ENCODE results near the gene RTN3. TPM values are rescaled to one million over a fixed set of nuclear protein-coding genes. Genes with fewer than 3 reads are reported as not detected.
A peak's percentile ranks its signal among the peaks of the same experiment; 100 is the strongest.

RTN3 gene
- total RNA-seq, 1 experiment from 2014 or later: 275 TPM

DNA sequence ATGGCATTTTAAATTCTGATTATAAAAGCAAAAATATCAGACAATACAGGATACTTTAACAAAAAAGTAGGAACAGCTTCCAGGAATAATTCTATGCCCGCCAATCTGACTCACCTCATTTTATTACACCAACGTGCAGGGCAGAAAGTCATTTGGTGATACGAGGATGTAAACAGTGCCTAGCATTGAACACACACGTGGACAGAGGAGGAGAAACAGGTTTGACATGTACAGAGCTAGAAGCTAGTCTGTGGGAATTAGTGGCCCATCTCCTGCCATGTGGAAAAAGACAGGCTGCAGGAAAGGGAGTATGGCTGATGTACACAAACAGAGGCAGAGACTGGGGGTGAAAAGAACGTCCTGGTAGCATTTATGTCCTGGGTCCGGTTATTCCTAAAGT lies 123.0 kb downstream of the RTN3 start:
- Histone ChIP-seq H3K4me3 (ENCODE audit: low read depth, low read length, poor library complexity, severe bottlenecking) (no peak overlapping the region), H3K27ac (ENCODE audit: low read depth, low read length, poor library complexity, severe bottlenecking) (no peak overlapping the region), H3K27me3 (replicated peaks; ENCODE audit: insufficient read depth, low read depth, low read length, poor library complexity) (no peaks in the 10 kb centered on the region), H3K36me3 (ENCODE audit: insufficient read depth, low read length, poor library complexity, severe bottlenecking) (no peaks in the 10 kb centered on the region), H3K4me1 (ENCODE audit: insufficient read depth, low read length, poor library complexity, severe bottlenecking) (peaks cover 4% of the 10 kb centered on the region), H3K9me3 (ENCODE audit: low read depth, low read length, poor library complexity, severe bottlenecking) (no peaks in the 10 kb centered on the region)
- no peak for DNase-seq (ENCODE audit: low spot score)
- no peak for TF ChIP-seq EZH2 (IDR thresholded peaks at IDR 0.05; ENCODE audit: borderline replicate concordance, low read depth, low read length, poor library complexity, severe bottlenecking)
- TF ChIP-seq, protein P1, sequence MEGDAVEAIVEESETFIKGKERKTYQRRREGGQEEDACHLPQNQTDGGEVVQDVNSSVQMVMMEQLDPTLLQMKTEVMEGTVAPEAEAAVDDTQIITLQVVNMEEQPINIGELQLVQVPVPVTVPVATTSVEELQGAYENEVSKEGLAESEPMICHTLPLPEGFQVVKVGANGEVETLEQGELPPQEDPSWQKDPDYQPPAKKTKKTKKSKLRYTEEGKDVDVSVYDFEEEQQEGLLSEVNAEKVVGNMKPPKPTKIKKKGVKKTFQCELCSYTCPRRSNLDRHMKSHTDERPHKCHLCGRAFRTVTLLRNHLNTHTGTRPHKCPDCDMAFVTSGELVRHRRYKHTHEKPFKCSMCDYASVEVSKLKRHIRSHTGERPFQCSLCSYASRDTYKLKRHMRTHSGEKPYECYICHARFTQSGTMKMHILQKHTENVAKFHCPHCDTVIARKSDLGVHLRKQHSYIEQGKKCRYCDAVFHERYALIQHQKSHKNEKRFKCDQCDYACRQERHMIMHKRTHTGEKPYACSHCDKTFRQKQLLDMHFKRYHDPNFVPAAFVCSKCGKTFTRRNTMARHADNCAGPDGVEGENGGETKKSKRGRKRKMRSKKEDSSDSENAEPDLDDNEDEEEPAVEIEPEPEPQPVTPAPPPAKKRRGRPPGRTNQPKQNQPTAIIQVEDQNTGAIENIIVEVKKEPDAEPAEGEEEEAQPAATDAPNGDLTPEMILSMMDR (conservative IDR thresholded peaks at IDR 0.05; ENCODE audit: low read depth, low read length): no peak
- BruUV-seq (replicated peaks): no TSS peak
- POLR2A ChIA-PET (ENCODE audit: low non-redundant PET): no interaction called here
- intact Hi-C loops (cut with micrococcal nuclease; ENCODE audit: unreplicated experiment): no loop called here
- CTCF ChIA-PET: no interaction called here

DNA sequence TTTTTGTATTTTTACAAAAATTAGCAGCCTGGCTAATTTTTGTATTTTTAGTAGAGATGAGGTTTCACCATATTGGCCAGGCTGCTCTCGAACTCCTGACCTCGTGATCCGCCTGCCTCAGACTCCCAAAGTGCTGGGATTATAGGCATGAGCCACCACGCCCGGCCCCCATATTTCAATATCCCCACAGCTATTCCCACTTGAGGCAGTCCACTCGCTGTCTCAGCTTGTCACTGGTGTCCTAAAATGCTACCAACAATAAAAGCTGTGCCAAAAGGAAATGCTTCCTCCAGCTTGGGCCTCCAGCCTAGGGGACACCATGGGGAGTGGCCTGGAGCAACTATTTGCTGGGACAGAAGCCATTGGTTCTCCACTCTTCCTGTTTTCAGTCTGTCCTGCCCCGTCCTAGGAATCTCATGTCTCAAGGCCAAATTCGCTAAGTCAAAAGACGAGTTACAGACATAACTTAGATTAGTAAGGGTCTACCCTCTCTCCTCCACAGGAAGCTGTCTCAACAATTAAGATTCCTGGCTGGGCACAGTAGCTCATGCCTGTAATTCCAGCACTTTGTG lies 124.6 kb downstream of the RTN3 start:
- no TSS peak for BruUV-seq (replicated peaks)
- H3K27ac ChIP-seq (ENCODE audit: low read depth, low read length, poor library complexity, severe bottlenecking): no peak overlapping the region
- no peaks in the 10 kb centered on the region for H3K36me3 ChIP-seq (ENCODE audit: insufficient read depth, low read length, poor library complexity, severe bottlenecking)
- CTCF ChIA-PET: interaction anchor here (0.7 kb wide), 1 partner anchor 643 kb away, joined by 3 read pairs; no protein-coding TSS in a partner anchor
- peak; percentile 60 for DNase-seq (ENCODE audit: low spot score)
- POLR2A ChIA-PET (ENCODE audit: low non-redundant PET): no interaction called here
- H3K9me3 ChIP-seq (ENCODE audit: low read depth, low read length, poor library complexity, severe bottlenecking): no peaks in the 10 kb centered on the region
- peaks cover 4% of the 10 kb centered on the region for H3K4me1 ChIP-seq (ENCODE audit: insufficient read depth, low read length, poor library complexity, severe bottlenecking)
- no peak overlapping the region for H3K4me3 ChIP-seq (ENCODE audit: low read depth, low read length, poor library complexity, severe bottlenecking)
- TF ChIP-seq, protein P1 (conservative IDR thresholded peaks at IDR 0.05; ENCODE audit: low read depth, low read length): no peak
- no peak for TF ChIP-seq EZH2 (IDR thresholded peaks at IDR 0.05; ENCODE audit: borderline replicate concordance, low read depth, low read length, poor library complexity, severe bottlenecking)
- no peaks in the 10 kb centered on the region for H3K27me3 ChIP-seq (replicated peaks; ENCODE audit: insufficient read depth, low read depth, low read length, poor library complexity)
- intact Hi-C loops (cut with micrococcal nuclease; ENCODE audit: unreplicated experiment): no loop called here

Other genes with a start within 250 kb of the RTN3 start
- gene PLAAT5, start 190.3 kb upstream of the RTN3 start, total RNA-seq (2021): not detected in 2 replicates
- gene LGALS12, start 175.4 kb upstream of the RTN3 start, total RNA-seq (2021): not detected in 2 replicates
- 0.97 and 1.0 TPM in 2 replicates for gene PLAAT4, start 144.7 kb upstream of the RTN3 start, total RNA-seq (2021)
- not detected in 2 replicates for gene PLAAT2, start 118.1 kb upstream of the RTN3 start, total RNA-seq (2021)
- 0.46 and 0.69 TPM in 2 replicates for gene PLAAT3, start 67.1 kb upstream of the RTN3 start, total RNA-seq (2021)
- gene ATL3, start 10.1 kb upstream of the RTN3 start, total RNA-seq (2021): 53.8 and 63.9 TPM in 2 replicates
- gene ZFTA, start 87.3 kb downstream of the RTN3 start, total RNA-seq (2021): 32.4 and 36.1 TPM in 2 replicates
- gene SPINDOC, start 132.0 kb downstream of the RTN3 start, total RNA-seq (2021): 91.1 and 94.5 TPM in 2 replicates
- gene MARK2, start 157.6 kb downstream of the RTN3 start, total RNA-seq (2021): 54.9 and 61.7 TPM in 2 replicates
- 3.9 and 7.6 TPM in 2 replicates for gene RCOR2, start 235.7 kb downstream of the RTN3 start, total RNA-seq (2021)